A673 (cell line): ENCODE results near the gene WIPF1. TPM values are rescaled to one million over a fixed set of nuclear protein-coding genes. Genes with fewer than 3 reads are reported as not detected.

Experiments
- BruUV-seq: library from RNA; stranded (reverse); fragments of 400-500 nt; replicated peaks from 2 replicates; lab custom pipeline; 2021; lab: Mats Ljungman, UMichigan
- CTCF ChIA-PET: fragments of 300-600 bp; sonication (Branson Sonifier 250); formaldehyde crosslinking; loops from one replicate; lab custom pipeline; 2022; ENCODE audit warnings: antibody characterized with exemption; lab: Charles Lee
- POLR2A ChIA-PET: fragments of 300-600 bp; sonication (Branson Sonifier 250); formaldehyde crosslinking; loops from one replicate; lab custom pipeline; 2022; ENCODE audit warnings: antibody characterized with exemption; ENCODE audit not compliant: low non-redundant PET; lab: Charles Lee
- DNase-seq: peaks from one replicate; pipeline ENCODE4 v3.0.0-alpha.2; 2015; ENCODE audit warnings: low spot score
- H3K27ac ChIP-seq: fragments of 200-600 bp; sonication (generic); 2 replicates; pipeline ENCODE4 v1.5.1; 2016; ENCODE audit warnings: mixed run types, low read depth, mild to moderate bottlenecking, mixed read lengths, antibody characterized with exemption, low read length; ENCODE audit not compliant: poor library complexity, severe bottlenecking
- H3K27me3 ChIP-seq: fragments of 200-600 bp; sonication (generic); replicated peaks from 2 replicates; pipeline ENCODE4 v1.6.1; 2017; ENCODE audit warnings: mixed run types, low read depth, mild to moderate bottlenecking, mixed read lengths, antibody characterized with exemption, low read length; ENCODE audit not compliant: insufficient read depth, poor library complexity
- H3K36me3 ChIP-seq: fragments of 200-600 bp; sonication (generic); 2 replicates; pipeline ENCODE4 v1.6.1; 2016; ENCODE audit warnings: mixed run types, mild to moderate bottlenecking, mixed read lengths, antibody characterized with exemption, low read length; ENCODE audit not compliant: insufficient read depth, poor library complexity, severe bottlenecking
- H3K4me1 ChIP-seq: fragments of 200-600 bp; sonication (generic); 2 replicates; pipeline ENCODE4 v1.6.1; 2017; ENCODE audit warnings: mixed run types, mild to moderate bottlenecking, mixed read lengths, antibody characterized with exemption, low read length; ENCODE audit not compliant: insufficient read depth, poor library complexity, severe bottlenecking
- H3K4me3 ChIP-seq: fragments of 200-600 bp; sonication (generic); 2 replicates; pipeline ENCODE4 v1.5.1; 2016; ENCODE audit warnings: low read depth, mixed run types, mild to moderate bottlenecking, mixed read lengths, low read length; ENCODE audit not compliant: poor library complexity, severe bottlenecking
- H3K9me3 ChIP-seq: fragments of 200-600 bp; sonication (generic); 2 replicates; pipeline ENCODE4 v1.6.1; 2016; ENCODE audit warnings: mixed run types, low read depth, mild to moderate bottlenecking, mixed read lengths, antibody characterized with exemption, low read length; ENCODE audit not compliant: poor library complexity, severe bottlenecking
- EZH2 ChIP-seq: fragments of 200-600 bp; sonication (generic); IDR thresholded peaks from 2 replicates; pipeline ENCODE4 v1.6.1; 2017; ENCODE audit warnings: borderline replicate concordance, low read depth, mild to moderate bottlenecking, mixed read lengths, antibody characterized with exemption, low read length; ENCODE audit not compliant: poor library complexity, severe bottlenecking
- intact Hi-C: fragments of 100-400 bp; cut with micrococcal nuclease; formaldehyde crosslinking; loops from one replicate; pipeline ENCODE4 v1.10.0; 2022; ENCODE audit not compliant: unreplicated experiment
- total RNA-seq: library from RNA; stranded (reverse); gene quantifications from 2 replicates; pipeline ENCODE4 v1.2.3, GENCODE V29; 2021
- TF ChIP-seq, protein P1 (sequence below): fragments of 300-800, 200-600 bp; sonication (generic); conservative IDR thresholded peaks from 2 replicates; pipeline ENCODE4 v1.5.1; 2017; ENCODE audit warnings: low read depth, mild to moderate bottlenecking, antibody characterized with exemption, low read length, moderate library complexity, mixed read lengths

WIPF1 gene
- total RNA-seq, 1 experiment from 2014 or later, result 1.1 TPM

GRCh38 chr2:174627216-174627615 lies 29.6 kb upstream of the WIPF1 start:
- intact Hi-C loops, result no loop called here
- CTCF ChIA-PET, result no interaction called here
- Histone ChIP-seq H3K36me3 (no peaks in the 10 kb centered on the region), H3K9me3 (no peaks in the 10 kb centered on the region), H3K27me3 (peaks cover 3% of the 10 kb centered on the region), H3K27ac (no peak overlapping the region), H3K4me3 (no peak overlapping the region), H3K4me1 (no peaks in the 10 kb centered on the region)
- TF ChIP-seq, protein P1, sequence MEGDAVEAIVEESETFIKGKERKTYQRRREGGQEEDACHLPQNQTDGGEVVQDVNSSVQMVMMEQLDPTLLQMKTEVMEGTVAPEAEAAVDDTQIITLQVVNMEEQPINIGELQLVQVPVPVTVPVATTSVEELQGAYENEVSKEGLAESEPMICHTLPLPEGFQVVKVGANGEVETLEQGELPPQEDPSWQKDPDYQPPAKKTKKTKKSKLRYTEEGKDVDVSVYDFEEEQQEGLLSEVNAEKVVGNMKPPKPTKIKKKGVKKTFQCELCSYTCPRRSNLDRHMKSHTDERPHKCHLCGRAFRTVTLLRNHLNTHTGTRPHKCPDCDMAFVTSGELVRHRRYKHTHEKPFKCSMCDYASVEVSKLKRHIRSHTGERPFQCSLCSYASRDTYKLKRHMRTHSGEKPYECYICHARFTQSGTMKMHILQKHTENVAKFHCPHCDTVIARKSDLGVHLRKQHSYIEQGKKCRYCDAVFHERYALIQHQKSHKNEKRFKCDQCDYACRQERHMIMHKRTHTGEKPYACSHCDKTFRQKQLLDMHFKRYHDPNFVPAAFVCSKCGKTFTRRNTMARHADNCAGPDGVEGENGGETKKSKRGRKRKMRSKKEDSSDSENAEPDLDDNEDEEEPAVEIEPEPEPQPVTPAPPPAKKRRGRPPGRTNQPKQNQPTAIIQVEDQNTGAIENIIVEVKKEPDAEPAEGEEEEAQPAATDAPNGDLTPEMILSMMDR, result no peak
- no peak for TF ChIP-seq EZH2
- DNase-seq, result no peak
- POLR2A ChIA-PET, result no interaction called here
- no TSS peak for BruUV-seq

DNA sequence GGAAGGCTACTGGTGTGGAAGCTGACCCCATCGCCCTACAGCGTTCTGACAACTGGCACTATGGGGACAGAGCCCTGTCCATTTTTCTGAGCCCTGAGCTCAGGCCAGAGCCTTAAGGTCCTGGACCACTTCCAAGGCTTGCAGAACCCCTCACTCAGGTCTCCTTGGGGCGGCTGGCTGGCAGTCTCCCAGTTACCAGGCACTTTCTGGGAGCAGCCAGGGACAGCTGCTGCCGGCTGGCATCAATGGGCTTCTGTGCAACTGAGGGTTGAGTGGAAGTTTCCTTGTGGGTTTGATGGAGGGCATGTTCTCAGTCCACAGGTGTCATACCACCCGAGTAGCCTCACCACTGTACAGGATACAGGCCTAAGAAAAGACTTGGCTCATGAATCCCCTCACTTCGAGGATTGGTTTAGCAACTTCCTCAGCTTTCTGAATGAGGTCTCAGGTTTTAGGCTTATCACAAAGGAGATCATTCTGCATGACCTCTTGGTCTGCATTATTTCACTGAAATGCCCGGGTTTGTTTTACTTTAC lies 27.4 kb upstream of the WIPF1 start:
- H3K27me3 ChIP-seq, result peaks cover 3% of the 10 kb centered on the region
- no peak for DNase-seq
- H3K36me3 ChIP-seq, result no peaks in the 10 kb centered on the region
- H3K4me1 ChIP-seq, result no peaks in the 10 kb centered on the region
- intact Hi-C loops, result no loop called here
- BruUV-seq, result no TSS peak
- no peak for TF ChIP-seq EZH2
- TF ChIP-seq, protein P1, result no peak
- ChIA-PET CTCF (no interaction called here), POLR2A (no interaction called here)
- H3K27ac ChIP-seq, result no peak overlapping the region
- H3K9me3 ChIP-seq, result no peaks in the 10 kb centered on the region
- H3K4me3 ChIP-seq, result no peak overlapping the region

DNA sequence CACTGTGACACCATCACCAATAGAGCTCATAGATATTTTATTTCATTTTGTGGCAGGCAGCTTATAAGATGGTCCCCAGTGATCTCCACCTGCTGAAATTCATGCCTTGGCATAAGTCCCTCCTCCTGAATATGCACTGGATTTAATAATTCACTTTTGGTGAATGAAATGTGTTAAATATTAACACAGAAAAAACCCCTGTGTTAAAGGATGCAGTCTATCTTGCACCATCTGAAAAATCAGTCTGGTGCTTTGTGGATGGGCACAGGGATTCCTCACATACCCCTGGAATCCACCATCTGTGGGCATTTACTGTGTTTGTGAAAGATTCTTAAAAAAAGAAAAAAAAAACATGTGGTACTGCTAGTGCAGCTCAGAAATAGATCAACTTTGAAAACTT lies 26.1 kb upstream of the WIPF1 start:
- Histone ChIP-seq H3K27ac (no peak overlapping the region), H3K4me1 (no peaks in the 10 kb centered on the region), H3K36me3 (no peaks in the 10 kb centered on the region), H3K27me3 (peaks cover 3% of the 10 kb centered on the region), H3K4me3 (no peak overlapping the region), H3K9me3 (no peaks in the 10 kb centered on the region)
- BruUV-seq, result no TSS peak
- TF ChIP-seq, protein P1, result no peak
- no peak for TF ChIP-seq EZH2
- ChIA-PET POLR2A (no interaction called here), CTCF (no interaction called here)
- intact Hi-C loops, result no loop called here
- DNase-seq, result no peak
